HepG2 (cell line): ENCODE results near the gene EPO. TPM values are rescaled to one million over a fixed set of nuclear protein-coding genes. Genes with fewer than 3 reads are reported as not detected.

Experiments used
- DR1 ChIP-seq: sonication (generic); formaldehyde crosslinking; IDR thresholded peaks from 2 replicates; pipeline ENCODE4 v1.8.0; 2021; ENCODE audit warnings: mild to moderate bottlenecking, missing genetic modification reagents, inconsistent platforms
- JUNB ChIP-seq: sonication (generic); formaldehyde crosslinking; IDR thresholded peaks from 2 replicates; pipeline ENCODE4 v1.8.0; 2022; ENCODE audit warnings: missing genetic modification reagents, mild to moderate bottlenecking, borderline replicate concordance
- MBD4 ChIP-seq: IDR thresholded peaks from 2 replicates; pipeline ENCODE4 v1.6.1; 2012; ENCODE audit warnings: low read length, inconsistent platforms, borderline replicate concordance
- MIXL1 ChIP-seq: IDR thresholded peaks from 2 replicates; pipeline ENCODE4 v1.6.1; 2016
- MLLT10 ChIP-seq: sonication (generic); formaldehyde crosslinking; IDR thresholded peaks from 2 replicates; pipeline ENCODE4 v1.4.0; 2020; ENCODE audit warnings: missing genetic modification reagents
- NBN ChIP-seq: fragments of 450-650 bp; conservative IDR thresholded peaks from 2 replicates; pipeline ENCODE4 v1.6.1; 2017
- NFRKB ChIP-seq: fragments of 450-650 bp; IDR thresholded peaks from 2 replicates; pipeline ENCODE4 v1.6.1; 2017
- PHF21A ChIP-seq: sonication (generic); formaldehyde crosslinking; IDR thresholded peaks from 2 replicates; pipeline ENCODE4 v1.5.0; 2020; ENCODE audit warnings: mild to moderate bottlenecking, missing genetic modification reagents
- PHF8 ChIP-seq: sonication (generic); formaldehyde crosslinking; IDR thresholded peaks from 2 replicates; pipeline ENCODE4 v1.5.0; 2020; ENCODE audit warnings: missing genetic modification reagents
- POLR2AphosphoS2 ChIP-seq: IDR thresholded peaks from 2 replicates; pipeline ENCODE4 v1.6.1; 2011; ENCODE audit warnings: low read depth, low read length, improper control_type of control experiment
- ZNF264 ChIP-seq: sonication (generic); formaldehyde crosslinking; IDR thresholded peaks from 2 replicates; pipeline ENCODE4 v1.4.0; 2020; ENCODE audit warnings: missing genetic modification reagents
- ZNF557 ChIP-seq: sonication (generic); formaldehyde crosslinking; IDR thresholded peaks from 2 replicates; pipeline ENCODE4 v1.4.0; 2020; ENCODE audit warnings: missing genetic modification reagents
- ZSCAN31 ChIP-seq: sonication (generic); formaldehyde crosslinking; IDR thresholded peaks from 2 replicates; pipeline ENCODE4 v1.5.0; 2020; ENCODE audit warnings: low read depth, mild to moderate bottlenecking, missing genetic modification reagents
- polyA plus RNA-seq, 8 experiments: library from polyadenylated mRNA; depleted of rRNA in 3 of 8; stranded (reverse) in 7 of 8; unstranded in 1 of 8; fragments of >200 nt; fragmentation: Illumina TruSeq in 4 of 8; extraction: Trizol in 4 of 8; gene quantifications; 2 replicates each; pipeline versions ENCODE4 v1.2.1 to v1.2.3, GENCODE V29; 2011 to 2016; ENCODE audit warnings: low read depth in 4 of 8, missing spikeins in 1 of 8, mixed read lengths in 1 of 8; ENCODE audit not compliant: insufficient read depth in 1 of 8
- total RNA-seq, 5 experiments: library from RNA; depleted of rRNA; stranded (reverse); fragments of >200 nt; fragmentation: Illumina TruSeq; extraction: Trizol; gene quantifications; 2 replicates each; pipeline ENCODE4 v1.2.3, GENCODE V29; 2016; ENCODE audit warnings: low read depth in 1 of 5
- TF ChIP-seq, protein P1 (sequence below): sonication (generic); formaldehyde crosslinking; IDR thresholded peaks from 2 replicates; pipeline ENCODE4 v1.5.1; 2020; ENCODE audit warnings: missing genetic modification reagents, mild to moderate bottlenecking, borderline replicate concordance
- TF ChIP-seq, protein P2 (sequence below): sonication (generic); formaldehyde crosslinking; IDR thresholded peaks from 2 replicates; pipeline ENCODE4 v1.4.0; 2020; ENCODE audit warnings: missing genetic modification reagents, low read depth, mild to moderate bottlenecking, borderline replicate concordance
- TF ChIP-seq, protein P3 (sequence below): sonication (generic); formaldehyde crosslinking; IDR thresholded peaks from 2 replicates; pipeline ENCODE4 v1.5.1; 2020; ENCODE audit warnings: mild to moderate bottlenecking, missing genetic modification reagents, borderline replicate concordance
- TF ChIP-seq, protein P4 (sequence below): sonication (generic); formaldehyde crosslinking; IDR thresholded peaks from 2 replicates; pipeline ENCODE4 v1.4.0; 2020; ENCODE audit warnings: mild to moderate bottlenecking, missing genetic modification reagents

Gene EPO
- total and polyA plus RNA-seq, 2 of the 13 experiments (the other 11 are each of a cell fraction or from before 2014, with no cell fraction given): 10.3 to 25.7 TPM

DNA sequence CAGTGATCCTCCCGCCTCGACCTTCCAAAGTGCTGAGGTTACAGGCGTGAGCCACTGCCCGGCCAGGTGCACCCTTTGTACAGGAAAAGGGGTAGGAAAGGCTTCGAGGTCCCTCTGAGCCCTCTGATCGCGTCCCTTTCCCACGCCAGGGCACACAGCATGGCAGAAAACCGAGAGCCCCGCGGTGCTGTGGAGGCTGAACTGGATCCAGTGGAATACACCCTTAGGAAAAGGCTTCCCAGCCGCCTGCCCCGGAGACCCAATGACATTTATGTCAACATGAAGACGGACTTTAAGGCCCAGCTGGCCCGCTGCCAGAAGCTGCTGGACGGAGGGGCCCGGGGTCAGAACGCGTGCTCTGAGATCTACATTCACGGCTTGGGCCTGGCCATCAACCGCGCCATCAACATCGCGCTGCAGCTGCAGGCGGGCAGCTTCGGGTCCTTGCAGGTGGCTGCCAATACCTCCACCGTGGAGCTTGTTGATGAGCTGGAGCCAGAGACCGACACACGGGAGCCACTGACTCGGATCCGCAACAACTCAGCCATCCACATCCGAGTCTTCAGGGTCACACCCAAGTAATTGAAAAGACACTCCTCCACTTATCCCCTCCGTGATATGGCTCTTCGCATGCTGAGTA lies 13.5 kb upstream of the EPO start (continued):
- TF ChIP-seq, protein P1, sequence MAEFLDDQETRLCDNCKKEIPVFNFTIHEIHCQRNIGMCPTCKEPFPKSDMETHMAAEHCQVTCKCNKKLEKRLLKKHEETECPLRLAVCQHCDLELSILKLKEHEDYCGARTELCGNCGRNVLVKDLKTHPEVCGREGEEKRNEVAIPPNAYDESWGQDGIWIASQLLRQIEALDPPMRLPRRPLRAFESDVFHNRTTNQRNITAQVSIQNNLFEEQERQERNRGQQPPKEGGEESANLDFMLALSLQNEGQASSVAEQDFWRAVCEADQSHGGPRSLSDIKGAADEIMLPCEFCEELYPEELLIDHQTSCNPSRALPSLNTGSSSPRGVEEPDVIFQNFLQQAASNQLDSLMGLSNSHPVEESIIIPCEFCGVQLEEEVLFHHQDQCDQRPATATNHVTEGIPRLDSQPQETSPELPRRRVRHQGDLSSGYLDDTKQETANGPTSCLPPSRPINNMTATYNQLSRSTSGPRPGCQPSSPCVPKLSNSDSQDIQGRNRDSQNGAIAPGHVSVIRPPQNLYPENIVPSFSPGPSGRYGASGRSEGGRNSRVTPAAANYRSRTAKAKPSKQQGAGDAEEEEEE (CRISPR knock-in tag): no peak
- TF ChIP-seq POLR2AphosphoS2 (no peak), ZNF264 (CRISPR knock-in tag) (no peak), DR1 (no peak), PHF21A (CRISPR knock-in tag) (no peak), MIXL1 (CRISPR knock-in tag) (no peak), JUNB (CRISPR knock-in tag) (no peak), PHF8 (CRISPR knock-in tag) (peak; percentile 16; the same call in 1 of the 2 replicates), ZNF557 (CRISPR knock-in tag) (0 out of 2 replicates have a peak, but pooled peaks have one; percentile 37), ZSCAN31 (CRISPR knock-in tag) (no peak), MLLT10 (CRISPR knock-in tag) (no peak), NBN (no peak), NFRKB (no peak), MBD4 (no peak)
- TF ChIP-seq, protein P2, sequence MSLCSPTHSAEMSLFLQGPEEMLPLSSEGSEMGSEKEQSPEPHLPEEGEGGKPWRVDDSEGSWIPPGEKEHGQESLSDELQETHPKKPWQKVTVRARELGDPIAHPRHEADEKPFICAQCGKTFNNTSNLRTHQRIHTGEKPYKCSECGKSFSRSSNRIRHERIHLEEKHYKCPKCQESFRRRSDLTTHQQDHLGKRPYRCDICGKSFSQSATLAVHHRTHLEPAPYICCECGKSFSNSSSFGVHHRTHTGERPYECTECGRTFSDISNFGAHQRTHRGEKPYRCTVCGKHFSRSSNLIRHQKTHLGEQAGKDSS (CRISPR knock-in tag): no peak
- TF ChIP-seq, protein P3, sequence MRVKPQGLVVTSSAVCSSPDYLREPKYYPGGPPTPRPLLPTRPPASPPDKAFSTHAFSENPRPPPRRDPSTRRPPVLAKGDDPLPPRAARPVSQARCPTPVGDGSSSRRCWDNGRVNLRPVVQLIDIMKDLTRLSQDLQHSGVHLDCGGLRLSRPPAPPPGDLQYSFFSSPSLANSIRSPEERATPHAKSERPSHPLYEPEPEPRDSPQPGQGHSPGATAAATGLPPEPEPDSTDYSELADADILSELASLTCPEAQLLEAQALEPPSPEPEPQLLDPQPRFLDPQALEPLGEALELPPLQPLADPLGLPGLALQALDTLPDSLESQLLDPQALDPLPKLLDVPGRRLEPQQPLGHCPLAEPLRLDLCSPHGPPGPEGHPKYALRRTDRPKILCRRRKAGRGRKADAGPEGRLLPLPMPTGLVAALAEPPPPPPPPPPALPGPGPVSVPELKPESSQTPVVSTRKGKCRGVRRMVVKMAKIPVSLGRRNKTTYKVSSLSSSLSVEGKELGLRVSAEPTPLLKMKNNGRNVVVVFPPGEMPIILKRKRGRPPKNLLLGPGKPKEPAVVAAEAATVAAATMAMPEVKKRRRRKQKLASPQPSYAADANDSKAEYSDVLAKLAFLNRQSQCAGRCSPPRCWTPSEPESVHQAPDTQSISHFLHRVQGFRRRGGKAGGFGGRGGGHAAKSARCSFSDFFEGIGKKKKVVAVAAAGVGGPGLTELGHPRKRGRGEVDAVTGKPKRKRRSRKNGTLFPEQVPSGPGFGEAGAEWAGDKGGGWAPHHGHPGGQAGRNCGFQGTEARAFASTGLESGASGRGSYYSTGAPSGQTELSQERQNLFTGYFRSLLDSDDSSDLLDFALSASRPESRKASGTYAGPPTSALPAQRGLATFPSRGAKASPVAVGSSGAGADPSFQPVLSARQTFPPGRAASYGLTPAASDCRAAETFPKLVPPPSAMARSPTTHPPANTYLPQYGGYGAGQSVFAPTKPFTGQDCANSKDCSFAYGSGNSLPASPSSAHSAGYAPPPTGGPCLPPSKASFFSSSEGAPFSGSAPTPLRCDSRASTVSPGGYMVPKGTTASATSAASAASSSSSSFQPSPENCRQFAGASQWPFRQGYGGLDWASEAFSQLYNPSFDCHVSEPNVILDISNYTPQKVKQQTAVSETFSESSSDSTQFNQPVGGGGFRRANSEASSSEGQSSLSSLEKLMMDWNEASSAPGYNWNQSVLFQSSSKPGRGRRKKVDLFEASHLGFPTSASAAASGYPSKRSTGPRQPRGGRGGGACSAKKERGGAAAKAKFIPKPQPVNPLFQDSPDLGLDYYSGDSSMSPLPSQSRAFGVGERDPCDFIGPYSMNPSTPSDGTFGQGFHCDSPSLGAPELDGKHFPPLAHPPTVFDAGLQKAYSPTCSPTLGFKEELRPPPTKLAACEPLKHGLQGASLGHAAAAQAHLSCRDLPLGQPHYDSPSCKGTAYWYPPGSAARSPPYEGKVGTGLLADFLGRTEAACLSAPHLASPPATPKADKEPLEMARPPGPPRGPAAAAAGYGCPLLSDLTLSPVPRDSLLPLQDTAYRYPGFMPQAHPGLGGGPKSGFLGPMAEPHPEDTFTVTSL: 0 out of 2 replicates have a peak, but pooled peaks have one; percentile 23
- TF ChIP-seq, protein P4, sequence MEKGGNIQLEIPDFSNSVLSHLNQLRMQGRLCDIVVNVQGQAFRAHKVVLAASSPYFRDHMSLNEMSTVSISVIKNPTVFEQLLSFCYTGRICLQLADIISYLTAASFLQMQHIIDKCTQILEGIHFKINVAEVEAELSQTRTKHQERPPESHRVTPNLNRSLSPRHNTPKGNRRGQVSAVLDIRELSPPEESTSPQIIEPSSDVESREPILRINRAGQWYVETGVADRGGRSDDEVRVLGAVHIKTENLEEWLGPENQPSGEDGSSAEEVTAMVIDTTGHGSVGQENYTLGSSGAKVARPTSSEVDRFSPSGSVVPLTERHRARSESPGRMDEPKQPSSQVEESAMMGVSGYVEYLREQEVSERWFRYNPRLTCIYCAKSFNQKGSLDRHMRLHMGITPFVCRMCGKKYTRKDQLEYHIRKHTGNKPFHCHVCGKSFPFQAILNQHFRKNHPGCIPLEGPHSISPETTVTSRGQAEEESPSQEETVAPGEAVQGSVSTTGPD (CRISPR knock-in tag): no peak
